Neural cell (in vitro differentiated cells): ENCODE results near the gene NUP62.

Experiments
- POLR2AphosphoS5 ChIP-seq: IDR thresholded peaks from 2 replicates; pipeline ENCODE4 v1.6.1; 2012
- TF ChIP-seq, protein P1 (sequence below): fragments of 450-650 bp; IDR thresholded peaks from 2 replicates; pipeline ENCODE4 v1.5.1; 2014; ENCODE audit warnings: antibody characterized with exemption, mild to moderate bottlenecking, moderate library complexity; ENCODE audit not compliant: poor library complexity, severe bottlenecking

DNA sequence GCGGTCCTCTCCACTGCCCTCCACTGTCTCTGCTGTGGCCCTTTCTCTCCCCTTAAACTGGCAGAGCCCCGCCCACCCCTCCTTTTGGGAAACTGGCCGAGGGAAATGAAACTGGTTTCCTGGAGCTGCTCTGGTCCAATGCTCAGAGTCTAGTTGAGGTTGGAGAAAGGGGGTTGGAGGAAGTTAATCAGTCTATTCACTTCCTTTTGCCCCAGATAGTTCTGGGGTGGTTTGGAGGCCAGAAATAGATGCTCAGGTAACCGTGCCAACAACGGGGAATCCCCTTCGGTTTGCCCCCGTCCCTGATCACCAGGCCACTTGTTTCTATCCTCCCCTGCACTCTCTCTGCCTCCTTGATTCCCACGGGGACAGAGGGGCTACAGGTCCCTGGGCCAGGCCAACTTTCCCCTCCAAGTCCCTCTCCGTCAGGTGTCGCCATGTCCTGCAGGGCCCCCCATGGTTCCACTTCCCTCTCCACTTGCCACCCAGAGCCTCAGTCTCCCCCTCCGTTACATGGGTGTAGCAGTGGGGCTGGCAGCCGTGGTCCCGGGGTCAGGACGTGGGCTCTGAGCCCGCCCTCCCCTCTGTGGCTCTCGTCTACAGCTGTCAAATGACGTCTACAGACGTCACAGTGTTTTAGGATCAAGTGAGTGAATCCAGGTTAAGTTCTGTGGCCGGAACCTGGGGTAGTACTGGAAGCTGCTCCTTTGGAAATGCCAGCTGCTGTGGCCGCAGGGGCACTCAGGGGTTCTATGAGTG is 32.3 kb downstream of the NUP62 start, which contains the start of gene IL4I1:
- no peak for TF ChIP-seq POLR2AphosphoS5
- TF ChIP-seq, protein P1, sequence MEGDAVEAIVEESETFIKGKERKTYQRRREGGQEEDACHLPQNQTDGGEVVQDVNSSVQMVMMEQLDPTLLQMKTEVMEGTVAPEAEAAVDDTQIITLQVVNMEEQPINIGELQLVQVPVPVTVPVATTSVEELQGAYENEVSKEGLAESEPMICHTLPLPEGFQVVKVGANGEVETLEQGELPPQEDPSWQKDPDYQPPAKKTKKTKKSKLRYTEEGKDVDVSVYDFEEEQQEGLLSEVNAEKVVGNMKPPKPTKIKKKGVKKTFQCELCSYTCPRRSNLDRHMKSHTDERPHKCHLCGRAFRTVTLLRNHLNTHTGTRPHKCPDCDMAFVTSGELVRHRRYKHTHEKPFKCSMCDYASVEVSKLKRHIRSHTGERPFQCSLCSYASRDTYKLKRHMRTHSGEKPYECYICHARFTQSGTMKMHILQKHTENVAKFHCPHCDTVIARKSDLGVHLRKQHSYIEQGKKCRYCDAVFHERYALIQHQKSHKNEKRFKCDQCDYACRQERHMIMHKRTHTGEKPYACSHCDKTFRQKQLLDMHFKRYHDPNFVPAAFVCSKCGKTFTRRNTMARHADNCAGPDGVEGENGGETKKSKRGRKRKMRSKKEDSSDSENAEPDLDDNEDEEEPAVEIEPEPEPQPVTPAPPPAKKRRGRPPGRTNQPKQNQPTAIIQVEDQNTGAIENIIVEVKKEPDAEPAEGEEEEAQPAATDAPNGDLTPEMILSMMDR = no peak
